Neural crest cell (in vitro differentiated cells): Measurements from ENCODE around the gene ENTPD1. TPM values are rescaled to one million over a fixed set of nuclear protein-coding genes. Genes with fewer than 3 reads are reported as not detected.
A peak's percentile ranks its signal among the peaks of the same experiment; 100 is the strongest.

ENCODE experiments used
- DNase-seq: peaks from one replicate; pipeline ENCODE4 v3.0.0; 2021; ENCODE audit warnings: low read depth, mixed read lengths, low spot score
- H3K27ac Mint-ChIP-seq: one replicate; pipeline ENCODE4 v1.8.0; 2021; ENCODE audit warnings: mild to moderate bottlenecking, mixed read lengths; ENCODE audit not compliant: unreplicated experiment
- H3K27me3 Mint-ChIP-seq: 2 replicates; pipeline ENCODE4 v1.8.0; 2021; ENCODE audit warnings: low read depth, mild to moderate bottlenecking, mixed read lengths
- H3K36me3 Mint-ChIP-seq: 2 replicates; pipeline ENCODE4 v1.8.0; 2021; ENCODE audit warnings: low read depth, mild to moderate bottlenecking, mixed read lengths
- H3K4me1 Mint-ChIP-seq: 2 replicates; pipeline ENCODE4 v1.8.0; 2021; ENCODE audit warnings: mixed read lengths
- H3K4me3 Mint-ChIP-seq: one replicate; pipeline ENCODE4 v1.8.0; 2021; ENCODE audit warnings: mild to moderate bottlenecking, mixed read lengths
- H3K9me3 Mint-ChIP-seq: 2 replicates; pipeline ENCODE4 v1.8.0; 2021; ENCODE audit warnings: mixed read lengths
- CTCF ChIP-seq: fragments of 200-600 bp; sonication (generic); conservative IDR thresholded peaks from 2 replicates; pipeline ENCODE4 v1.5.0; 2021; ENCODE audit warnings: antibody characterized with exemption, mild to moderate bottlenecking
- total RNA-seq: library from RNA; stranded (reverse); gene quantifications from 2 replicates; pipeline ENCODE4 v1.2.1, GENCODE V29; 2021

ENTPD1 gene
- total RNA-seq, 1 donor from 2014 or later, result 0.37 TPM

- no peaks in the 10 kb centered on the region for H3K27me3 Mint-ChIP-seq
- no peaks in the 10 kb centered on the region for H3K4me1 Mint-ChIP-seq
- H3K4me3 Mint-ChIP-seq, result no peak overlapping the region
- H3K9me3 Mint-ChIP-seq, result peaks cover 12% of the 10 kb centered on the region
- no peak for TF ChIP-seq CTCF
- DNase-seq, result no peak
- no peaks in the 10 kb centered on the region for H3K36me3 Mint-ChIP-seq
- no peak overlapping the region for H3K27ac Mint-ChIP-seq
These were observed 7.6 kb upstream of the ENTPD1 start for GRCh38 chr10:95748349-95748748.

GRCh38 chr10:95755511-95756004 lies 405 bp upstream of the ENTPD1 start:
- TF ChIP-seq CTCF, result no peak
- Mint-ChIP-seq H3K4me3 (peak overlapping the region; percentile 83), H3K9me3 (peaks cover 5% of the 10 kb centered on the region), H3K36me3 (no peaks in the 10 kb centered on the region), H3K27ac (no peak overlapping the region), H3K27me3 (no peaks in the 10 kb centered on the region), H3K4me1 (peaks cover 21% of the 10 kb centered on the region)
- no peak for DNase-seq

- Mint-ChIP-seq H3K27ac (no peak overlapping the region), H3K36me3 (no peaks in the 10 kb centered on the region), H3K4me3 (peak overlapping the region; percentile 83), H3K9me3 (peaks cover under 1% of the 10 kb centered on the region), H3K27me3 (no peaks in the 10 kb centered on the region), H3K4me1 (peaks cover 21% of the 10 kb centered on the region)
- DNase-seq, result no peak
- TF ChIP-seq CTCF, result no peak
These were observed 1.1 kb downstream of the ENTPD1 start for GRCh38 chr10:95756809-95757684.

- DNase-seq, result no peak
- H3K4me1 Mint-ChIP-seq, result peaks cover 21% of the 10 kb centered on the region
- TF ChIP-seq CTCF, result no peak
- no peak overlapping the region for H3K4me3 Mint-ChIP-seq
- no peaks in the 10 kb centered on the region for H3K9me3 Mint-ChIP-seq
- no peak overlapping the region for H3K27ac Mint-ChIP-seq
- no peaks in the 10 kb centered on the region for H3K36me3 Mint-ChIP-seq
- H3K27me3 Mint-ChIP-seq, result no peaks in the 10 kb centered on the region
These were observed 2.5 kb downstream of the ENTPD1 start for GRCh38 chr10:95758351-95759025.

- H3K27me3 Mint-ChIP-seq, result no peaks in the 10 kb centered on the region
- no peak overlapping the region for H3K4me3 Mint-ChIP-seq
- H3K27ac Mint-ChIP-seq, result no peak overlapping the region
- no peaks in the 10 kb centered on the region for H3K36me3 Mint-ChIP-seq
- no peak for DNase-seq
- H3K9me3 Mint-ChIP-seq, result peaks cover 3% of the 10 kb centered on the region
- no peak for TF ChIP-seq CTCF
- H3K4me1 Mint-ChIP-seq, result peaks cover 21% of the 10 kb centered on the region
These were observed 3.4 kb downstream of the ENTPD1 start for GRCh38 chr10:95759233-95759826.
